HK-2 (cell line): ENCODE results near the gene PSMC2.
"Not testable (repeated sequence)": the region's sequence is repeated elsewhere in the genome, so short reads cannot be mapped to it uniquely, and the experiment has no call there.

ENCODE experiments used
- DNase-seq: peaks from one replicate; pipeline ENCODE4 v3.0.0-alpha.2; 2018; ENCODE audit not compliant: unreplicated experiment

Gene PSMC2

DNA sequence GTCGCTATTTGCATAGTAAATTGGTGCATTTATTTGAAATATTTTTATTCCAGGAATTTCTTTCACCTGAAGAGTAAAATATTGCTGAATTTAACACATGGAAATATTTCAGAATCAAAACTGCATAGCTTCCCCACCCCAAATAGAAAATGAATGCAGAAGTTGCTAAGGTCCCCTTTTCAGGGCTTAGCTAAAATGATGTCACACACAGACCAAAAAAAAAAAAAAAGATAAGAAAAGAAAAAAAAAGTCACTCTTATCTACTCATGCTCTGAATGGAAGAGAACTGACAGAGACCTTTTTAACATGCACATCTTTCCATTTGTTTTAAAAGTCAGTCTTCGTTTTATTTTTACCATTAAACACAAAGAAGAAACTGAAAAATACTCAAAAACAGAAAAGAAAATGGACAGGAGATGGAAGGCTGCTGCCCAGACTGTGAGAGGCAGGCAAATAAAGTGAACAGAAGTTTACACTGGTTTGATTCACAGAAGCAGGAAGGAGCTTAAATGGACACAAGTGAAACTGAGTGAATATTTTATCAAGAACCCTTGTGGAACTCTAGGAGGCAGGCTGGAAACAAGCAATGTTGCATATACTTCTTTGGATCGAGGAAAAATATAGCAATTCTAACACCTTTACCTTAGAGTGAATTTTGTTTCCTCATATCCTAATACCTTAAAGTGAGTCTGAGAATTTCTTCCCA lies 32.0 kb downstream of the PSMC2 start:
- no peak for DNase-seq

DNA sequence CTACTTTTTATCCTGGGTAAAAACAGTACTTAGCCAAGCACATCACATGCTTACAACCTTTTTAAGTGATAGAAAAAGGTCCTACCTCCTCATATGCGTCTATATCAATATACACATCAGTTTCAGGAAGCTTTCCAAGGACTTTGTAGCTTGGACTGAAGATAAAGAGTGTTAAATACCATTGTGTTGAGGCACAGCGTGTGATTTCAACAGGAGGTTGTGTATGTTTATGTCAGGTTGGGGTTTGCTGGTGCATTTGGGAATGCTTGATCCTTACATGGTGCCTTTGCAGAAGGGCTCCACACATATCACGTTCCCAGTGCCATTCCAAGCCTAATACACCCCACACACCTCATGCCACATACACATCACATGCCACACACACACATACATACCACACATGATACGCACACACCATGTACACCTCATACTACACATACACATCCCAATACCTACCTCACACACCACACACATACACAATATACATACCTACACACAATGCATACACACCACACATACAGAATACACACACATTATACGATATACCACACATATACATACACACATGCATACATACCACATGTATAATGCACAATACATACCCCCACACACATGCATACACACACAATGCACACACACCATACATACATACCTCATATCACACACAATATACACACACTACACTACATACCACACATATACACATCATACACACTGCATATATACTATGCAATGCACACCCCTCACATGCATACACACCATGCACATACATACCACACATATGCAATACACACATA lies 33.1 kb downstream of the PSMC2 start:
- DNase-seq: no peak

DNA sequence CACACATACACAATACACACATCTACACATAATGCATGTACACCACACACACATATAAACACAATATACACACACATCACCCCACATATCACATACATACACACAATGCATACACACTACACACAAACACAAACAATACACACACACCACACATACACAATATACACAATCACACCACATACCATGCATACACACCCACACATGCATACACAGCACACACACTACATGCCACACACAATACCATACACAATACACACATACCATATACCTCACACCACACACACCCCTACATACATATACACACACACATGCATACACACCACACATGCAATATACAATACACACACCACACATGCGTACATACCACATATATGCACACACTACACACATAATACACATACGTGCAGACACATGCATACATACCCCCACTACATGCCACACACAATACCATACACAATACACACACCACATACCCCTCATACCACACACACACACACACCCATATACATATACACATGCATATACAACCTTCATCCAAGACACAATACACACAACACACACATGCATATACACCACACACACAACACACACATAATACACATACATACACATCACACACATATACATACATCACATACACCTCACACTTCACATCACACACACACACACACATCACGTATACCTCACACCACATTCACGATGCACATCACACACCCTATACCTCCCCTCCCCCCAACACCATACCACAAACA lies 34.0 kb downstream of the PSMC2 start:
- no peak for DNase-seq

GRCh38 chr7:103382032-103382402 lies 34.6 kb downstream of the PSMC2 start:
- no peak for DNase-seq

DNA sequence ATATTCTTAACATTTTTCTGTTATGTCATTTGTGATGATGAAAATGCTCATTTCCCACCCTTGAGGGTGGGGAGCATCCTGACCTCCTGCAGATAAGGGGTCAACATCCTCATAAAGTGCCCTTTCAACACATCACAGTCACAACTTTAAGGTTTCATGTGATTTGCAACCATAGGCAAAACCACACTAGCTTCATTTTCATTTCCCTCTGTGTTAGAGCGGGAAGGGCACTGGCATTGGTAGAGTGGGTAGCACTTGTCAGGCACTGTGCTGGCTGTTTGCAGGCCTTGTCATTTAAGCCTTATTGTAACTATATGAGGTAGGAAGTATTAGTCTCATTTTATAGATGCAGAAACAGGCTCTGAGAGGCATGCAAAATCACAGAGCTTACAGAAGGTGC lies 39.8 kb downstream of the PSMC2 start:
- no peak for DNase-seq

DNA sequence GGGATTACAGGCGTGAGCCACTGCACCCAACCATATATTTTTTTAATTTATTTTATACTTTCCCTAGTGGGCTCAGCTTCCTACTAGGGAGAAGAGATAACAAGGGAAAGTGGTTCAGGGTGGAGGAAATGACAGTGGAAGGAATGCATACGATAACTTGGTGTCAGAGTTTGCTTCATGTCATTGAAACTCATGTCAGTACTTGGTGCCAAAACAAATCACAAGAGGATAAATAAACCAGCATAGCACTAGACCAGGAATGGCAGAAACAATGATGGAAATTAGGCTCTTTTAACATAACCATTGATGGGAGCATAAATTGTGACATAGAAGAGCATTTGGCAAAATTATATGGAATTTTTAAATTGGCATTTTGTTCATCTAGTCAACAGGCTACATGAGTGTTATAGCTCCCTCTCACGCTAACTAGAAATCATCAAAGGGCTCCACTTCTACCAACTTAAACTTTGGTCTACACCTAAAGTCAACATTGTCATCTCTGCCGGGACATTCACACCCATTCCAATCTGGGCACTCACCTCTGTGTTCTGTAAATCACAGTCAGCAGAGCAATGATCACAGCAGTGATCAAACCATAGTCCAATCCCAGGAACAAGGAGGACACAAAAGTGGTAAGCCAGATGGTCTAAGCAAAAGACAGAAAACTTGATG lies 41.2 kb downstream of the PSMC2 start:
- DNase-seq: no peak

DNA sequence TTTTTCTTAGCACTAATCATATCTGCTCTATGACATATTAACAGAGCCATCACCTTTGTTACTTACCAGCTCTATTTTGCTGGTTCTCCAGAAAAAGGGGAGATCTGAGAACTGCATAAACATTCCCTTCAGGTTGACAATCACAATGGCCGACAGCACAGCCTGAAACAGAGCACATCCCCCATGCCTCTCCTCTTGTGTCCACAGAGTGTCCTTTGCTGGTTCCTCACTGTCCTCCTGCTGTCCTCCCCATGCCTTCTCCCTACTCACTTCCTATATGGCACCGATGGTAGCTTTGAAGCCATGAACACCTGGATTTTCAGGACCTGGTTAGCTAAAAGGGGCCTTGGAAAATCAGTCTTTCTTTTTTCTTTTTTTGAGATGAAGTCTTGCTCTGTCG lies 41.8 kb downstream of the PSMC2 start:
- no peak for DNase-seq

DNA sequence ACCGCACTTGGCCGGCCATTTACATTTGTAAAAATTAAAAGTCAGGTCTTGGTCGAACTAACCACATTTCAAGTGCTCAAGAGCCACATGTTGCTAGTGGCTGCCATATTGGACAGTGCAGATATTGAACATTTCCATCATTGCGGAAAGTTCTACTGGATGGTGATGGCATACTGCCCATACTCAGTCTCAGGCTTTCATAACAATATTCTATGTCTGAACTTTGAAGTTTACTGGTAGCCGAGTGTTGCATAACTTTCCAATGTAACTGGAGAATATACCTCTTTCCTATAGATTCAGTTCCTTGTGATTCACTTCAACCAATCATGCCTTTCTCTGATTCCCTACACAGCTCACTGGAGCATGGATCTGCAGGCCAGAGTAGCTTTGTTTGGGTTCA lies 43.7 kb downstream of the PSMC2 start:
- DNase-seq: no peak

- no peak for DNase-seq
Measured at GRCh38 chr7:103391976-103392375, 44.5 kb downstream of the PSMC2 start.

GRCh38 chr7:103394566-103394965 lies 47.1 kb downstream of the PSMC2 start:
- DNase-seq: no peak

GRCh38 chr7:103395071-103395470 lies 47.6 kb downstream of the PSMC2 start:
- no peak for DNase-seq

GRCh38 chr7:103396471-103396870 lies 49.0 kb downstream of the PSMC2 start:
- no peak for DNase-seq

DNA sequence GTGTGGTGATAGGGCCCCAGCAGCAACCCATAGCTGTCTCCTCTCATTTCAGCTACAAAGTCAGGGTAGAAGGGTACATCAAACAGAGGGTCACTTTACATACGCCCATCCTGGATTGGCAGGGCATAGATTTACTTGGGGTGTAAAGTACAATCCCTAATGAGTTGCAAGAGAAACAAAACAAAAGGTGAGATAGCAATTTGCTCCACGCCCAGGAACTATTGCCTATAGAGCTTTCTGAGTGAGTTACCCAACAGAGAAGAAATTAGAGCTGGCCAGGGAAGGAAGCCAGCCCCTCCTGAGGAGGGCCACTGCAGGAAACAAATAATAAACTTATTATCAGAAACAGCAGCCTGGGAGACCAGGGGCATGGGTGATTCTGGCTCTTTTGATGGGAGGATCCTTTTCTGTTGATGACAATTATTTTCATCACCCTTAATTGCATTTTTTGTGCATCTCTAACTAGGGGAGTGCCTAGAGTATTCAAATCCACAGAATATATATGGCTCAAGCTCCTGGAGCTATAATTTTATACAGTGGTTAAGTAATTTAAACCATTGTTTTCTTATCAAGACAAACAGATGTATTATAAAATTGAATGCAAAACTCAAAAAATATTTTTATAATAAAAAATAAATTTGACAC lies 51.2 kb downstream of the PSMC2 start:
- DNase-seq: no peak

GRCh38 chr7:103399687-103400086 lies 52.2 kb downstream of the PSMC2 start:
- DNase-seq: not testable (repeated sequence)

GRCh38 chr7:103405789-103406613 lies 58.6 kb downstream of the PSMC2 start:
- DNase-seq: not testable (repeated sequence)

GRCh38 chr7:103412151-103412550 lies 64.7 kb downstream of the PSMC2 start:
- DNase-seq: no peak

DNA sequence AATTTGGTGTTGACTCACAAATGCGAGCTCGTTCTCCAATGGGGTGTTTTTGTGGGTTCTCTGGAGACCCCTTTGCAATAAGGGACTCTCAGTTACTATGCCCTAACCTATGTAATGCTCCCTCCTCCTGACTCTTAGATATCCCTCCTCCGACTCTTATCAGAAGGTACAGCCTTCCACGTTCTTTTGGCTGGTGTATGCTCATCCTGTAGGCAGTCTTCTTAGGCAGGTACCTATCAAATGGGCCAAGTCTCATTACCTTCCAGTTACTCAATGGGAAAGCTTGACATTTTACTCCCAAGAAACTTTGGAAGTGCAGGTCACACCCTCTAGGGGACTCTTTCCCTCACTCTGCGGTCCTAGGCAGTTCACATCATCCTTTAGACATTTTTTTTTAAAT lies 66.0 kb downstream of the PSMC2 start:
- no peak for DNase-seq

- no peak for DNase-seq
Measured at GRCh38 chr7:103418241-103418640, 70.8 kb downstream of the PSMC2 start.
